Endodermal cell (in vitro differentiated cells): ENCODE measurements around the gene CLSTN2. TPM values are rescaled to one million over a fixed set of nuclear protein-coding genes. Genes with fewer than 3 reads are reported as not detected.

ENCODE experiments used
- DNase-seq: peaks from one replicate; pipeline ENCODE4 v3.0.0-alpha.2; 2017
- H3K27ac ChIP-seq: 2 replicates; pipeline ENCODE4 v1.5.1; 2013; ENCODE audit warnings: mild to moderate bottlenecking, low read depth, low read length, moderate library complexity
- H3K27me3 ChIP-seq: 2 replicates; pipeline ENCODE4 v1.6.1; 2013; ENCODE audit warnings: mild to moderate bottlenecking, low read length, moderate library complexity; ENCODE audit not compliant: insufficient read depth, control insufficient read depth, poor library complexity, severe bottlenecking
- H3K36me3 ChIP-seq: 2 replicates; pipeline ENCODE4 v1.7.0; 2013; ENCODE audit warnings: mild to moderate bottlenecking, low read length, moderate library complexity; ENCODE audit not compliant: control insufficient read depth, insufficient read depth
- H3K4me1 ChIP-seq: one replicate; pipeline ENCODE4 v1.7.0; 2013; ENCODE audit warnings: low read length; ENCODE audit not compliant: control insufficient read depth, insufficient read depth
- H3K4me3 ChIP-seq: 2 replicates; pipeline ENCODE4 v1.5.1; 2013; ENCODE audit warnings: mild to moderate bottlenecking, low read length, moderate library complexity
- H3K9ac ChIP-seq: 2 replicates; pipeline ENCODE4 v1.6.1; 2013; ENCODE audit warnings: mild to moderate bottlenecking, low read length, moderate library complexity; ENCODE audit not compliant: poor library complexity, severe bottlenecking; ENCODE audit errors: extremely low read depth
- H3K9me3 ChIP-seq: 2 replicates; pipeline ENCODE4 v1.6.1; 2013; ENCODE audit warnings: mild to moderate bottlenecking, low read length, moderate library complexity; ENCODE audit not compliant: control insufficient read depth
- H3K27ac Mint-ChIP-seq: 2 replicates; pipeline ENCODE4 v1.8.0; 2020; ENCODE audit warnings: mixed read lengths
- H3K27me3 Mint-ChIP-seq: 2 replicates; pipeline ENCODE4 v1.8.0; 2021; ENCODE audit warnings: mild to moderate bottlenecking, mixed read lengths; ENCODE audit not compliant: insufficient read depth
- H3K36me3 Mint-ChIP-seq: 2 replicates; pipeline ENCODE4 v1.8.0; 2020; ENCODE audit warnings: low read depth, mixed read lengths
- H3K4me1 Mint-ChIP-seq: 2 replicates; pipeline ENCODE4 v1.8.0; 2020; ENCODE audit warnings: mixed read lengths
- H3K4me3 Mint-ChIP-seq: 2 replicates; pipeline ENCODE4 v1.8.0; 2020; ENCODE audit warnings: mild to moderate bottlenecking, moderate library complexity, mixed read lengths
- H3K9me3 Mint-ChIP-seq: 2 replicates; pipeline ENCODE4 v1.8.0; 2020; ENCODE audit warnings: mild to moderate bottlenecking, mixed read lengths
- WGBS, 2 experiments: methylation state at CpG; one replicate each; pipeline versions ENCODE4 v1.1.5 to v1.1.7; 2013; ENCODE audit warnings: missing lambda C conversion rate in 2 of 2, mixed read lengths in 1 of 2; ENCODE audit not compliant: insufficient coverage in 1 of 2, insufficient read length in 1 of 2; 5-methylcytosine and 5-hydroxymethylcytosine counted together
- total RNA-seq, 2 donors: library from RNA; stranded (reverse); fragmentation: NEBNext Ultra II Directional in 1 of 2; extraction: Animal tissue kit (Norgen Biotek cat#: 25700) in 1 of 2; gene quantifications; 2 replicates in 1 of 2; 3 replicates in 1 of 2; pipeline ENCODE4 v1.2.1, GENCODE V29; 2021
- TF ChIP-seq, protein P1 (sequence below): fragments of 200-600 bp; sonication (generic); conservative IDR thresholded peaks from 2 replicates; pipeline ENCODE4 v1.5.0; 2021; ENCODE audit warnings: antibody characterized with exemption, mild to moderate bottlenecking

CLSTN2 gene
- total RNA-seq, 2 donors from 2014 or later: 0.13 to 0.42 TPM

DNA sequence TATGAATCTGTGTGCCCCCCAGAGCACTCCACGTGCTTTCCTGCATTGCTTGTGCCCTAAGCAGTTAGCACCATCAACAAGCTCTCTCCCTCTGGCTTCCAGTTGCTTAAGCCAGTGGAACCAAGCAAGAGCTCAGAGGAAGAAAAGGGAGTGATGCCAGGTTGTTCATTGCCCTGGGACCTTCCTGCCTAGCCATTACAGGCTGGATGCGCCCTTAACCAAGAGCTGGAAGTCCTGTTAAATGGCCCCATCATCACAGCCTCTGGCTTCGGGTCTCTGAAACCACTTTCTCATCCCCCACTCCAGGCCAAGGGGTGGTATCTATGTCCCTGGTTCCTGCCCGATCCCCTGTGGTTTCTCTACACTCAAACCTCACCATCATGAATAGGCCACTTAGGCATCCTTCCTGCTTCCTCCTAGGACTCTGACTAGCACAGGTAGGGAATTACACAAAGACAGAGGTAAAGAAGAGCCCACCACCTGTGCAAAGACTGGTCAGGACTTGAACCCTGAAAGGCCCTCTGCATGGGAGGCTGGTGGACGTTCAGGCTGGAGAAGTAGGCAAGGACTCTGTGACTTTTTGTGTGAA, 433.3 kb downstream of the CLSTN2 start:
- H3K27me3 ChIP-seq: no peaks in the 10 kb centered on the region
- H3K9me3 ChIP-seq: no peaks in the 10 kb centered on the region
- no peak overlapping the region for H3K27ac ChIP-seq
- Mint-ChIP-seq H3K36me3 (no peaks in the 10 kb centered on the region), H3K9me3 (no peaks in the 10 kb centered on the region), H3K27me3 (no peaks in the 10 kb centered on the region), H3K4me3 (no peak overlapping the region), H3K27ac (no peak overlapping the region), H3K4me1 (peaks cover 9% of the 10 kb centered on the region)
- 86 to 91% methylated on average over 1 to 5 of the region's 5 CpGs for WGBS, 2 experiments
- no peak overlapping the region for H3K9ac ChIP-seq
- H3K36me3 ChIP-seq: no peaks in the 10 kb centered on the region
- no peaks in the 10 kb centered on the region for H3K4me1 ChIP-seq
- DNase-seq: no peak
- no peak overlapping the region for H3K4me3 ChIP-seq
- TF ChIP-seq, protein P1, sequence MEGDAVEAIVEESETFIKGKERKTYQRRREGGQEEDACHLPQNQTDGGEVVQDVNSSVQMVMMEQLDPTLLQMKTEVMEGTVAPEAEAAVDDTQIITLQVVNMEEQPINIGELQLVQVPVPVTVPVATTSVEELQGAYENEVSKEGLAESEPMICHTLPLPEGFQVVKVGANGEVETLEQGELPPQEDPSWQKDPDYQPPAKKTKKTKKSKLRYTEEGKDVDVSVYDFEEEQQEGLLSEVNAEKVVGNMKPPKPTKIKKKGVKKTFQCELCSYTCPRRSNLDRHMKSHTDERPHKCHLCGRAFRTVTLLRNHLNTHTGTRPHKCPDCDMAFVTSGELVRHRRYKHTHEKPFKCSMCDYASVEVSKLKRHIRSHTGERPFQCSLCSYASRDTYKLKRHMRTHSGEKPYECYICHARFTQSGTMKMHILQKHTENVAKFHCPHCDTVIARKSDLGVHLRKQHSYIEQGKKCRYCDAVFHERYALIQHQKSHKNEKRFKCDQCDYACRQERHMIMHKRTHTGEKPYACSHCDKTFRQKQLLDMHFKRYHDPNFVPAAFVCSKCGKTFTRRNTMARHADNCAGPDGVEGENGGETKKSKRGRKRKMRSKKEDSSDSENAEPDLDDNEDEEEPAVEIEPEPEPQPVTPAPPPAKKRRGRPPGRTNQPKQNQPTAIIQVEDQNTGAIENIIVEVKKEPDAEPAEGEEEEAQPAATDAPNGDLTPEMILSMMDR: no peak

DNA sequence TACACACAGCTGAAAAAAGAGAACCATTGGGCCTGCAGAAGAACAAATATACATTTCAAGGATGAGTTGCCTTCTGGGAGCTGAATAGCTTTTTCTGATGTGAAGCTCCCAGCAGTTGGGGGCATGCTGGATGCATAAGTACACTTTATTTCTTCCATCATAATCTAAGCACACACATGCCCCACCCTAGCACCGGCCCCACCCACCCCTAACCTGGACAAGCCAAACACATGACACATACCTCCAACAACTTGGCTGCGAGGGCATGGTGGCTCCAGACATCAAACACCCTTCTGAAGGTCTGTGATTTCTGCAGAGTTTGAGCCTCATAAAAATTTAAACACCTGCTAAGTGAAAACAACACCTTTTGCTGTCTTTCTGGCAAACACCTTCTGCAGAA, 435.7 kb downstream of the CLSTN2 start:
- no peaks in the 10 kb centered on the region for H3K36me3 ChIP-seq
- peaks cover 9% of the 10 kb centered on the region for H3K4me1 Mint-ChIP-seq
- H3K27ac ChIP-seq: no peak overlapping the region
- H3K9me3 Mint-ChIP-seq: no peaks in the 10 kb centered on the region
- H3K9ac ChIP-seq: no peak overlapping the region
- H3K4me3 Mint-ChIP-seq: no peak overlapping the region
- H3K4me1 ChIP-seq: no peaks in the 10 kb centered on the region
- WGBS, 2 experiments: 48% methylated on average over 2 of the region's 2 CpGs; no CpG with 5 or more reads in 1 of the 2 experiments
- H3K27me3 Mint-ChIP-seq: no peaks in the 10 kb centered on the region
- no peak overlapping the region for H3K27ac Mint-ChIP-seq
- no peaks in the 10 kb centered on the region for H3K9me3 ChIP-seq
- TF ChIP-seq, protein P1: no peak
- DNase-seq: no peak
- no peaks in the 10 kb centered on the region for H3K36me3 Mint-ChIP-seq
- no peaks in the 10 kb centered on the region for H3K27me3 ChIP-seq
- no peak overlapping the region for H3K4me3 ChIP-seq

- WGBS, 2 experiments: 94% methylated on average over 1 of the region's 1 CpG; no CpG with 5 or more reads in 1 of the 2 experiments
- no peak for DNase-seq
- H3K4me3 Mint-ChIP-seq: no peak overlapping the region
- H3K9me3 Mint-ChIP-seq: no peaks in the 10 kb centered on the region
- Histone ChIP-seq H3K4me3 (no peak overlapping the region), H3K9ac (no peak overlapping the region), H3K36me3 (no peaks in the 10 kb centered on the region), H3K27me3 (no peaks in the 10 kb centered on the region), H3K27ac (no peak overlapping the region), H3K9me3 (no peaks in the 10 kb centered on the region), H3K4me1 (no peaks in the 10 kb centered on the region)
- H3K27ac Mint-ChIP-seq: no peak overlapping the region
- H3K27me3 Mint-ChIP-seq: no peaks in the 10 kb centered on the region
- TF ChIP-seq, protein P1: no peak
- H3K36me3 Mint-ChIP-seq: no peaks in the 10 kb centered on the region
- H3K4me1 Mint-ChIP-seq: peaks cover 9% of the 10 kb centered on the region
Measured at GRCh38 chr3:140373234-140373633, 438.2 kb downstream of the CLSTN2 start.
